HepG2 (cell line): ENCODE results near the gene IQGAP2. TPM values are rescaled to one million over a fixed set of nuclear protein-coding genes. Genes with fewer than 3 reads are reported as not detected.

Source experiments
- ATAC-seq: fragments of 200-7000 bp; cut with Tn5 transposase; 3 replicates; pipeline ENCODE4 v1.9.1; 2020; ENCODE audit warnings: mild to moderate bottlenecking, moderate library complexity
- BruUV-seq: library from RNA; stranded (reverse); fragments of 400-500 nt; replicated peaks from 2 replicates; lab custom pipeline; 2021; lab: Mats Ljungman, UMichigan
- CTCF ChIA-PET: fragments of 300-600 bp; formaldehyde crosslinking; extraction: SDS; loops from one replicate; lab custom pipeline; 2021; ENCODE audit warnings: low total read pairs, inconsistent platforms, low intra/inter-chr PET ratio; lab: Yijun Ruan, JAX
- POLR2A ChIA-PET: fragments of 350-600 bp; sonication (Branson Sonifier 250); formaldehyde crosslinking; loops from one replicate; lab custom pipeline; 2020; ENCODE audit warnings: antibody characterized with exemption, inconsistent platforms; lab: Yijun Ruan, JAX
- DNase-seq: peaks from one replicate; pipeline ENCODE4 v3.0.0-alpha.2; 2015; ENCODE audit warnings: low spot score
- FAIRE-seq: peaks from 3 replicates; lab custom pipeline; 2011; peaks lifted over from hg19 to GRCh38; lab: Jason Lieb, UNC
- H2AFZ ChIP-seq: one replicate; pipeline ENCODE4 v1.6.1; 2011; ENCODE audit warnings: low read length, inconsistent platforms
- H3K27ac ChIP-seq: fragments of 300-600 bp; 3 replicates; pipeline ENCODE4 v1.8.0; 2011; ENCODE audit warnings: mixed run types, mild to moderate bottlenecking, mixed read lengths, low read length, inconsistent platforms; ENCODE audit not compliant: insufficient read depth; ENCODE audit errors: extremely low read length
- H3K27me3 ChIP-seq, 2 experiments: fragments of 200-600 bp in 1 of 2; 2 replicates in 1 of 2; 3 replicates in 1 of 2; pipeline versions ENCODE4 v1.6.0 to v1.8.0; 2011; ENCODE audit warnings: low read length in 2 of 2, mild to moderate bottlenecking in 2 of 2, moderate library complexity in 2 of 2, inconsistent platforms in 1 of 2; ENCODE audit not compliant: insufficient read depth in 2 of 2, control insufficient read depth in 1 of 2
- H3K36me3 ChIP-seq, 2 experiments: fragments of 200-600 bp in 1 of 2; replicated peaks in 1 of 2; 2 replicates in 1 of 2; 3 replicates in 1 of 2; pipeline versions ENCODE4 v1.5.1 to v1.8.0; 2011; ENCODE audit warnings: low read length in 2 of 2, inconsistent platforms in 1 of 2; ENCODE audit not compliant: insufficient read depth in 2 of 2, control insufficient read depth in 1 of 2
- H3K4me1 ChIP-seq: 2 replicates; pipeline ENCODE4 v1.5.1; 2012; ENCODE audit warnings: low read length, inconsistent platforms; ENCODE audit not compliant: insufficient read depth
- H3K4me2 ChIP-seq: 2 replicates; pipeline ENCODE4 v1.6.0; 2011; ENCODE audit warnings: low read depth, low read length, inconsistent platforms
- H3K4me3 ChIP-seq, 3 experiments: fragments of 200-600 bp in 1 of 3; sonication (generic), shearing (Covaris generic) in 1 of 3; replicated peaks in 1 of 3; 2 replicates each; pipeline ENCODE4 v1.5.1; 2011 to 2016; ENCODE audit warnings: low read length in 3 of 3, inconsistent platforms in 2 of 3, low read depth in 2 of 3, mild to moderate bottlenecking in 2 of 3, control low read depth in 1 of 3, mixed read lengths in 1 of 3; ENCODE audit not compliant: insufficient read depth in 1 of 3
- H3K79me2 ChIP-seq: one replicate; pipeline ENCODE4 v1.6.1; 2011; ENCODE audit warnings: low read length, inconsistent platforms; ENCODE audit not compliant: insufficient read depth
- H3K9ac ChIP-seq: 2 replicates; pipeline ENCODE4 v1.6.0; 2011; ENCODE audit warnings: mild to moderate bottlenecking, low read depth, low read length, inconsistent platforms; ENCODE audit not compliant: insufficient read depth
- H3K9me3 ChIP-seq: 2 replicates; pipeline ENCODE4 v1.5.1; 2012; ENCODE audit warnings: mild to moderate bottlenecking, low read length
- H4K20me1 ChIP-seq: 2 replicates; pipeline ENCODE4 v1.6.0; 2011; ENCODE audit warnings: inconsistent platforms, mild to moderate bottlenecking, low read length, moderate library complexity; ENCODE audit not compliant: insufficient read depth
- FOXJ3 ChIP-seq: sonication (generic); formaldehyde crosslinking; IDR thresholded peaks from 2 replicates; pipeline ENCODE4 v1.4.0; 2020; ENCODE audit warnings: missing genetic modification reagents, mild to moderate bottlenecking, borderline replicate concordance
- FOXK2 ChIP-seq: fragments of 450-650 bp; IDR thresholded peaks from 2 replicates; pipeline ENCODE4 v1.6.1; 2016
- HDAC1 ChIP-seq: sonication (generic); formaldehyde crosslinking; IDR thresholded peaks from 2 replicates; pipeline ENCODE4 v1.5.1; 2020; ENCODE audit warnings: mild to moderate bottlenecking, missing genetic modification reagents
- NR2F6 ChIP-seq, 2 experiments: IDR thresholded peaks; 2 replicates each; pipeline ENCODE4 v1.6.1; 2016; ENCODE audit warnings: antibody characterized with exemption in 1 of 2, mild to moderate bottlenecking in 1 of 2
- PHF21A ChIP-seq: sonication (generic); formaldehyde crosslinking; IDR thresholded peaks from 2 replicates; pipeline ENCODE4 v1.5.0; 2020; ENCODE audit warnings: mild to moderate bottlenecking, missing genetic modification reagents
- SATB2 ChIP-seq: sonication (generic); formaldehyde crosslinking; IDR thresholded peaks from 2 replicates; pipeline ENCODE4 v1.5.0; 2020; ENCODE audit warnings: missing genetic modification reagents
- ZNF335 ChIP-seq: sonication (generic); formaldehyde crosslinking; IDR thresholded peaks from 2 replicates; pipeline ENCODE4 v1.4.0; 2020; ENCODE audit warnings: missing genetic modification reagents
- WGBS: methylation state at CpG from one replicate; pipeline ENCODE4 v1.1.6; 2017; ENCODE audit warnings: low lambda C conversion rate; 5-methylcytosine and 5-hydroxymethylcytosine counted together
- in situ Hi-C: cut with HindIII; loops from 2 replicates; pipeline ENCODE4 v1.10.0; 2017; ENCODE audit warnings: low pct_unique_long_range_greater_than_20kb; ENCODE audit not compliant: extremely low pct_ligation_motif_present
- intact Hi-C: fragments of 100-400 bp; cut with micrococcal nuclease; formaldehyde crosslinking; loops from one replicate; pipeline ENCODE4 v1.10.0; 2022; ENCODE audit not compliant: unreplicated experiment
- polyA plus RNA-seq, 8 experiments: library from polyadenylated mRNA; depleted of rRNA in 3 of 8; stranded (reverse) in 7 of 8; unstranded in 1 of 8; fragments of >200 nt; fragmentation: Illumina TruSeq in 4 of 8; extraction: Trizol in 4 of 8; gene quantifications; 2 replicates each; pipeline versions ENCODE4 v1.2.1 to v1.2.3, GENCODE V29; 2011 to 2016; ENCODE audit warnings: low read depth in 4 of 8, missing spikeins in 1 of 8, mixed read lengths in 1 of 8; ENCODE audit not compliant: insufficient read depth in 1 of 8
- total RNA-seq, 5 experiments: library from RNA; depleted of rRNA; stranded (reverse); fragments of >200 nt; fragmentation: Illumina TruSeq; extraction: Trizol; gene quantifications; 2 replicates each; pipeline ENCODE4 v1.2.3, GENCODE V29; 2016; ENCODE audit warnings: low read depth in 1 of 5
- TF ChIP-seq, protein P1 (sequence below): sonication (generic); formaldehyde crosslinking; IDR thresholded peaks from 2 replicates; pipeline ENCODE4 v1.5.1; 2020; ENCODE audit warnings: mild to moderate bottlenecking, missing genetic modification reagents, borderline replicate concordance
- TF ChIP-seq, protein P2 (sequence below): IDR thresholded peaks from 2 replicates; pipeline ENCODE4 v1.6.1; 2016; ENCODE audit warnings: mild to moderate bottlenecking

IQGAP2 gene
- total and polyA plus RNA-seq, 2 of the 13 experiments (the other 11 are each of a cell fraction or from before 2014, with no cell fraction given): 35.2 to 83.3 TPM

DNA sequence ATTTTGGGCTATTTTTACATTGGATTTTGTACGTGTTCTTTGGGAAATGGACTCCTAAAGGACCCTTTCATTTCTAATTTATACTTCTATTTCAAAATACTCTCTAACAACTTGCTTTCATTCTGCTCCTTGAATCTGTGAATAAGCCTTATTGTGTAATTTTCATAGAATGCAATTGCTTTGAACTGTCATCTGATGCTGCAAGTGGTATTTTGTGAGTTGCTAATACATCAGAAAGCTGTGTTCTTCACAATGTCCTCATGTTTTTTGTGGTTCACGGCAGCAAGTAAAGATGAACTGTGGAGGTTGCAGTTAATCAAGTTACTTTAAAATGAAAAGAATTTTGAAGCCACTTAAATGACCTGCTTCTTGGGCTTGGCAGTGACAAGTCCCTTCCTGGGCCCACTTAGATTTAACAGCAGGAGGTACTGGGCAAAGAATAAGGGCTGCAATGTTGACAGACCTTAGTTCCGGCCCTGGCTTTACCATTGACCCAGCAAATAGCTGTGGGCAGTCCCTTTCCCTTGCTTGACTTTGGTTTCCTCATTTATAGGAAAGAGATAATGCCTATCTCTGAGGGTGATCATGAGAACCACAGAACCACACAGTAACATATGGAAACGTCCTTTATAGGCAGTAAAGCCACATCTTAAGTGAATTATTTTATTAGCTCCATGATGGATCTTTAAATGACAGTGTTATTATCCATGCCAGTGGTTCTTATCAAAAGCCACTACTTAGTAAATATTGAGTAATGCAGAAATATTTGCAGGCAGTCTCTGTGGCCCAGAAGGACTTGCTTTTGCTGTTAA lies 54.8 kb downstream of the IQGAP2 start (continued):
- TF ChIP-seq SATB2: no peak
- peak; percentile 70 for TF ChIP-seq PHF21A (CRISPR knock-in tag)
- TF ChIP-seq, protein P1, sequence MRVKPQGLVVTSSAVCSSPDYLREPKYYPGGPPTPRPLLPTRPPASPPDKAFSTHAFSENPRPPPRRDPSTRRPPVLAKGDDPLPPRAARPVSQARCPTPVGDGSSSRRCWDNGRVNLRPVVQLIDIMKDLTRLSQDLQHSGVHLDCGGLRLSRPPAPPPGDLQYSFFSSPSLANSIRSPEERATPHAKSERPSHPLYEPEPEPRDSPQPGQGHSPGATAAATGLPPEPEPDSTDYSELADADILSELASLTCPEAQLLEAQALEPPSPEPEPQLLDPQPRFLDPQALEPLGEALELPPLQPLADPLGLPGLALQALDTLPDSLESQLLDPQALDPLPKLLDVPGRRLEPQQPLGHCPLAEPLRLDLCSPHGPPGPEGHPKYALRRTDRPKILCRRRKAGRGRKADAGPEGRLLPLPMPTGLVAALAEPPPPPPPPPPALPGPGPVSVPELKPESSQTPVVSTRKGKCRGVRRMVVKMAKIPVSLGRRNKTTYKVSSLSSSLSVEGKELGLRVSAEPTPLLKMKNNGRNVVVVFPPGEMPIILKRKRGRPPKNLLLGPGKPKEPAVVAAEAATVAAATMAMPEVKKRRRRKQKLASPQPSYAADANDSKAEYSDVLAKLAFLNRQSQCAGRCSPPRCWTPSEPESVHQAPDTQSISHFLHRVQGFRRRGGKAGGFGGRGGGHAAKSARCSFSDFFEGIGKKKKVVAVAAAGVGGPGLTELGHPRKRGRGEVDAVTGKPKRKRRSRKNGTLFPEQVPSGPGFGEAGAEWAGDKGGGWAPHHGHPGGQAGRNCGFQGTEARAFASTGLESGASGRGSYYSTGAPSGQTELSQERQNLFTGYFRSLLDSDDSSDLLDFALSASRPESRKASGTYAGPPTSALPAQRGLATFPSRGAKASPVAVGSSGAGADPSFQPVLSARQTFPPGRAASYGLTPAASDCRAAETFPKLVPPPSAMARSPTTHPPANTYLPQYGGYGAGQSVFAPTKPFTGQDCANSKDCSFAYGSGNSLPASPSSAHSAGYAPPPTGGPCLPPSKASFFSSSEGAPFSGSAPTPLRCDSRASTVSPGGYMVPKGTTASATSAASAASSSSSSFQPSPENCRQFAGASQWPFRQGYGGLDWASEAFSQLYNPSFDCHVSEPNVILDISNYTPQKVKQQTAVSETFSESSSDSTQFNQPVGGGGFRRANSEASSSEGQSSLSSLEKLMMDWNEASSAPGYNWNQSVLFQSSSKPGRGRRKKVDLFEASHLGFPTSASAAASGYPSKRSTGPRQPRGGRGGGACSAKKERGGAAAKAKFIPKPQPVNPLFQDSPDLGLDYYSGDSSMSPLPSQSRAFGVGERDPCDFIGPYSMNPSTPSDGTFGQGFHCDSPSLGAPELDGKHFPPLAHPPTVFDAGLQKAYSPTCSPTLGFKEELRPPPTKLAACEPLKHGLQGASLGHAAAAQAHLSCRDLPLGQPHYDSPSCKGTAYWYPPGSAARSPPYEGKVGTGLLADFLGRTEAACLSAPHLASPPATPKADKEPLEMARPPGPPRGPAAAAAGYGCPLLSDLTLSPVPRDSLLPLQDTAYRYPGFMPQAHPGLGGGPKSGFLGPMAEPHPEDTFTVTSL: peak; percentile 80; the same call in 1 of the 2 replicates
- peak; percentile 50; the same call in 1 of the 2 replicates for TF ChIP-seq HDAC1 (CRISPR knock-in tag)
- 0 out of 2 replicates have a peak, but pooled peaks have one; percentile 38 for TF ChIP-seq ZNF335

DNA sequence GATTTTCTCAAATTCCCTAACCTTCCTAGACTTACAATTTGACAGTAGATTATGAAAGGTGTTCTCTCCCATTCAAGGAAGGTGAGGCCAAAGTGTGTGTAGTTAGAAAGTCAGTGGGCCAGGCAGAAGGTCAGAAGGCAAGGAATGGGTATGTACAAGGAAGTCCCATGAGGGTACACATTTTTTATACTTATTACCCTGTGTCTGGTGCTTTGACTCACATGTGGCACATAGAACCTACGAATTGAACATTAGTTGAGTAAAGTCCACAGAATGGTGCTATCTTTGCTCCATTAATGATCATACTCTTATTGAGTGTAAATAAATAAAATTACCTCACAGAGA lies 55.4 kb downstream of the IQGAP2 start:
- H3K27me3 ChIP-seq: no peaks in the 10 kb centered on the region; a peak in 1 of 5 replicates
- 0 out of 2 replicates have a peak, but pooled peaks cover 2% of the 10 kb centered on the region for H4K20me1 ChIP-seq
- no TSS peak for BruUV-seq
- ChIA-PET CTCF (no interaction called here), POLR2A (interaction anchor here (1.0 to 1.7 kb wide), 2 partner anchors 8 to 55 kb away, joined by 3 to 4 read pairs; partner anchors contain the start of gene IQGAP2)
- H3K9ac ChIP-seq: no peak overlapping the region
- no peak overlapping the region for H2AFZ ChIP-seq
- TF ChIP-seq, protein P2, sequence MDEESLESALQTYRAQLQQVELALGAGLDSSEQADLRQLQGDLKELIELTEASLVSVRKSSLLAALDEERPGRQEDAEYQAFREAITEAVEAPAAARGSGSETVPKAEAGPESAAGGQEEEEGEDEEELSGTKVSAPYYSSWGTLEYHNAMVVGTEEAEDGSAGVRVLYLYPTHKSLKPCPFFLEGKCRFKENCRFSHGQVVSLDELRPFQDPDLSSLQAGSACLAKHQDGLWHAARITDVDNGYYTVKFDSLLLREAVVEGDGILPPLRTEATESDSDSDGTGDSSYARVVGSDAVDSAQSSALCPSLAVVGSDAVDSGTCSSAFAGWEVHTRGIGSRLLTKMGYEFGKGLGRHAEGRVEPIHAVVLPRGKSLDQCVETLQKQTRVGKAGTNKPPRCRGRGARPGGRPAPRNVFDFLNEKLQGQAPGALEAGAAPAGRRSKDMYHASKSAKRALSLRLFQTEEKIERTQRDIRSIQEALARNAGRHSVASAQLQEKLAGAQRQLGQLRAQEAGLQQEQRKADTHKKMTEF (CRISPR knock-in tag): peak; percentile 1; the same call in 1 of the 2 replicates
- TF ChIP-seq NR2F6 (IDR thresholded peaks at IDR 0.05) (no peak), NR2F6 (CRISPR knock-in tag; IDR thresholded peaks at IDR 0.05) (no peak), FOXK2 (no peak), FOXJ3 (no peak)
- ATAC-seq: peak; percentile 30
- WGBS: 48% methylated on average over 1 of the region's 1 CpG
- no peak for FAIRE-seq
- no peak overlapping the region for H3K4me3 ChIP-seq
- H3K4me2 ChIP-seq: peak overlapping the region; percentile 45
- intact Hi-C loops (loop anchor here (2.0 to 5.0 kb wide), 2 partner anchors 14 to 56 kb away; partner anchors contain the start of gene IQGAP2), in situ Hi-C loops (loop anchor here (5.0 kb wide), 1 partner anchor 56 kb away; the partner anchor contains the start of gene IQGAP2)
- peaks cover 7 to 16% of the 10 kb centered on the region in 2 experiments; a peak in 4 of 5 replicates for H3K36me3 ChIP-seq
- DNase-seq: no peak
- H3K9me3 ChIP-seq: no peaks in the 10 kb centered on the region
- peaks cover 32% of the 10 kb centered on the region for H3K79me2 ChIP-seq
- H3K27ac ChIP-seq: peak overlapping the region; percentile 60
- H3K4me1 ChIP-seq: peaks cover 51% of the 10 kb centered on the region
